Testis (tissue), 3 donors: Measurements from ENCODE around the gene ACAA2. TPM values are rescaled to one million over a fixed set of nuclear protein-coding genes. Genes with fewer than 3 reads are reported as not detected.

ENCODE experiments used
- DNase-seq: peaks from one replicate; pipeline ENCODE4 v3.0.0-alpha.2; 2019
- H3K27ac ChIP-seq, 2 donors: fragments of 200-600 bp; sonication (generic); one replicate each; pipeline ENCODE4 v1.5.1; 2019
- H3K27me3 ChIP-seq: fragments of 200-600 bp; sonication (generic); one replicate; pipeline ENCODE4 v1.5.1; 2019
- H3K36me3 ChIP-seq: fragments of 200-600 bp; sonication (generic); one replicate; pipeline ENCODE4 v1.5.1; 2017; ENCODE audit warnings: low read depth; ENCODE audit errors: missing control alignments
- H3K4me1 ChIP-seq: fragments of 200-600 bp; sonication (generic); one replicate; pipeline ENCODE4 v1.5.1; 2019
- H3K4me3 ChIP-seq, 2 donors: fragments of 200-600 bp; sonication (generic); one replicate each; pipeline ENCODE4 v1.5.1; 2017 to 2019
- H3K9me3 ChIP-seq: fragments of 200-600 bp; sonication (generic); one replicate; pipeline ENCODE4 v1.5.1; 2017
- CTCF ChIP-seq, 3 experiments: fragments of 450-650 bp in 2 of 3; fragments of 200-600 bp in 1 of 3; sonication (generic) in 1 of 3; IDR thresholded peaks; one replicate each; pipeline ENCODE4 v1.5.1; 2016 to 2019; ENCODE audit warnings: antibody characterized with exemption in 3 of 3, mild to moderate bottlenecking in 2 of 3, moderate library complexity in 1 of 3
- POLR2A ChIP-seq: fragments of 450-650 bp; IDR thresholded peaks from one replicate; pipeline ENCODE4 v1.6.1; 2017; ENCODE audit warnings: antibody characterized with exemption, mild to moderate bottlenecking, moderate library complexity
- WGBS, 2 donors: methylation state at CpG; one replicate each; pipeline ENCODE4 v1.1.5; 2018; 5-methylcytosine and 5-hydroxymethylcytosine counted together
- intact Hi-C: fragments of 100-400 bp; cut with DNase I; formaldehyde crosslinking; loops from one replicate; pipeline ENCODE4 v1.15.1; 2023; ENCODE audit warnings: low total_unique reads
- polyA plus RNA-seq: library from polyadenylated mRNA; stranded (reverse); fragments of 350-450 nt; fragmentation: Illumina TruSeq; extraction: RNeasy Lipid Tissue Mini Kit (QIAGEN cat#74804); gene quantifications from one replicate; pipeline ENCODE4 v1.2.3, GENCODE V29; 2014; ENCODE audit warnings: low read depth, low replicate concordance; ENCODE audit not compliant: insufficient read depth
- total RNA-seq, 2 donors: library from RNA; depleted of rRNA; stranded (reverse); fragments of >200 nt; gene quantifications; one replicate each; pipeline ENCODE4 v1.2.3, GENCODE V29; 2016

ACAA2 gene
- total and polyA plus RNA-seq, 3 donors from 2014 or later = 42.2 to 77.2 (median 48.7) TPM

DNA sequence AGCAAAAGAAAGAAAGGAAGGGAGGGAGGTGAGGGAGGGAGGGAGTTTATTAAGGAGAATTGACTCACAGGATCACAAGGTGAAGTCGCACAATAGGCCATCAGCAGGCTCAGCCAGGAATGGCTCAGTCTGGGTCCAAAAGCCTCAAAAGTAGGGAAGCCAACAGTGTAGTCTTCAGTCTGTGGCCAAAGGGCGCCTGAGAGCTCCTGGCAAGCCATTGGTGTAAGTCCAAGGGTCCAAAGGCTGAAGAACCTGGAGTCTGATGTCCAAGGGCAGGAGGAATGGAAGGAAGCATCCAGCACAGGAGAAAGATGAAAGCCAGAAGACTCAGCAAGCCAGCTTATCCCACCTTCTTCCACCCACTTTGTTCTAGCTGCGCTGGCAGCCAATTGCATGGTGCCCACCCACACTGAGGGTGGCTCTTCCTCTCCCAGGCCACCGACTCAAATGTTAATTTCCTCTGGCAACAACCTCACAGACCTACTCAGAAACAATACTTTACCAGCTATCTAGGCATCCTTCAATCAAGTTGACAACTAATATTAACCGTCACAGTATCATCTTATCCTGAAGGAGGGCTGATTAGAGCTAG is 5.8 kb upstream of the ACAA2 start:
- intact Hi-C loops = no loop called here
- Histone ChIP-seq H3K9me3 (no peaks in the 10 kb centered on the region), H3K4me3 (no peak overlapping the region), H3K27me3 (no peaks in the 10 kb centered on the region), H3K27ac (no peak overlapping the region), H3K36me3 (no peaks in the 10 kb centered on the region), H3K4me1 (no peaks in the 10 kb centered on the region)
- no peak for DNase-seq
- TF ChIP-seq POLR2A (no peak), CTCF (IDR thresholded peaks at IDR 0.05) (no peak)
- WGBS, 2 donors = 87 to 92% methylated on average over 5 of the region's 5 CpGs

DNA sequence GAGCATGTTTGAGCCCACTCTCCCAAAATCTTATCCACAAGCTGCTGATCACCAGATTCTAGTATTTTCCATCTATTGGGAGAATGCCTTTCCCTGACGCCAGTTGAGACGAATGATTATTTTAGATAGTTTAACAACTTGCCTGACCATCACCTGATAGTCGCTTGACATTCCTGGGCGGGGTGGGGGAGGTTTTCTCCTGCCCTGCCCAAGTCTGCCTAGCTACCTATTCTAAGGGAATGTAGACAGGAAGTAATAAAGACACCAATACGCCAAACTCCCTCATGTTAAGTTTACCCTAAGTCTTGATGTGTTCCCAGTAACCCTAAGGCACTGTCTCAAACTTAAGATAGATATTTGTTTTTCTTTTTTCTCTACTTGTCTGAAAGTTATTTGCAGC is 4.6 kb upstream of the ACAA2 start:
- Histone ChIP-seq H3K36me3 (no peaks in the 10 kb centered on the region), H3K27me3 (no peaks in the 10 kb centered on the region), H3K4me1 (no peaks in the 10 kb centered on the region), H3K4me3 (no peak overlapping the region), H3K9me3 (no peaks in the 10 kb centered on the region), H3K27ac (no peak overlapping the region)
- 94 to 95% methylated on average over 5 of the region's 5 CpGs for WGBS, 2 donors
- no peak for DNase-seq
- intact Hi-C loops = no loop called here
- TF ChIP-seq CTCF (IDR thresholded peaks at IDR 0.05) (no peak), POLR2A (no peak)

- Histone ChIP-seq H3K27me3 (no peaks in the 10 kb centered on the region), H3K4me3 (no peak overlapping the region), H3K27ac (no peak overlapping the region), H3K36me3 (no peaks in the 10 kb centered on the region), H3K4me1 (no peaks in the 10 kb centered on the region), H3K9me3 (no peaks in the 10 kb centered on the region)
- WGBS, 2 donors = 94% methylated on average over 4 of the region's 4 CpGs
- TF ChIP-seq CTCF (IDR thresholded peaks at IDR 0.05) (no peak), POLR2A (no peak)
- no peak for DNase-seq
- intact Hi-C loops = no loop called here
Measured at GRCh38 chr18:49815927-49816326, 2.6 kb upstream of the ACAA2 start.

DNA sequence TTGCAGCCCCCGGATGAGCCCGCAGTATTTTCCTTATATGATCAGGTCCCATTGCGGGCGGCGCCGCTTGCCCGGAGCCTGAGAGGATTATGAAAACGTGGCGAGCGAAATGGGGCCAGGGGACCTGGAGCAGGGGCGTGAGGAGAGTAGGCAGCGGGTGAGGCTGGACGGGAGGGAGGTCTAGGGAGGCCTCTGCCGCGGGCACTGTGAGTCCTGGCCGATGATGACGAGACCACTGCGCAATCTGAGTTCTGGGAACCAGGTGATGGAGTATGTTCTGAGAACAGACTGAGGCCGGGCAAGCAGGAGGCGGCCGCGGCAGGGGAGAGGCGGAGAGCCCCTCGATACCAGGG is 790 bp upstream of the ACAA2 start:
- Histone ChIP-seq H3K9me3 (no peaks in the 10 kb centered on the region), H3K27ac (peak overlapping the region; percentile 91 to 96)
- WGBS, 2 donors = 0% methylated on average over 24 of the region's 24 CpGs

More for the DNA sequence above, 790 bp upstream of the ACAA2 start:
- intact Hi-C loops = no loop called here
- no peak for DNase-seq
- TF ChIP-seq CTCF (IDR thresholded peaks at IDR 0.05) (no peak), POLR2A (no peak)
- H3K36me3 ChIP-seq = no peaks in the 10 kb centered on the region
- peak overlapping the region; percentile 78 to 79 for H3K4me3 ChIP-seq
- H3K27me3 ChIP-seq = no peaks in the 10 kb centered on the region
- H3K4me1 ChIP-seq = no peaks in the 10 kb centered on the region
